Parathyroid adenoma (tissue), 2 donors: ENCODE measurements around the gene PGLYRP1.

Source experiments
- H2AFZ ChIP-seq: fragments of 300-600 bp; sonication (generic); one replicate; pipeline ENCODE4 v1.7.0; 2017; ENCODE audit warnings: antibody characterized with exemption, mild to moderate bottlenecking
- H3K27ac ChIP-seq: fragments of 300-600 bp; sonication (generic); one replicate; pipeline ENCODE4 v1.7.0; 2017
- H3K27me3 ChIP-seq: fragments of 300-600 bp; sonication (generic); one replicate; pipeline ENCODE4 v1.7.0; 2017; ENCODE audit warnings: low read length; ENCODE audit not compliant: control insufficient read depth, insufficient read depth
- H3K36me3 ChIP-seq: fragments of 300-600 bp; sonication (generic); one replicate; pipeline ENCODE4 v1.7.0; 2017; ENCODE audit warnings: low read length; ENCODE audit not compliant: control insufficient read depth, insufficient read depth
- H3K4me1 ChIP-seq: fragments of 300-600 bp; sonication (generic); one replicate; pipeline ENCODE4 v1.7.0; 2017; ENCODE audit warnings: control low read depth
- H3K4me2 ChIP-seq: fragments of 300-600 bp; sonication (generic); one replicate; pipeline ENCODE4 v1.7.0; 2017; ENCODE audit warnings: low read length
- H3K4me3 ChIP-seq: fragments of 300-600 bp; sonication (generic); one replicate; pipeline ENCODE4 v1.7.0; 2017; ENCODE audit warnings: low read depth, low read length
- H3K79me2 ChIP-seq: fragments of 300-600 bp; sonication (generic); one replicate; pipeline ENCODE4 v1.7.0; 2017; ENCODE audit warnings: control low read depth
- H3K9ac ChIP-seq: fragments of 300-600 bp; sonication (generic); one replicate; pipeline ENCODE4 v1.7.0; 2017; ENCODE audit warnings: mild to moderate bottlenecking
- H3K9me3 ChIP-seq: fragments of 300-600 bp; sonication (generic); one replicate; pipeline ENCODE4 v1.7.0; 2017; ENCODE audit warnings: low read length; ENCODE audit not compliant: control insufficient read depth
- TF ChIP-seq, protein P1 (sequence below): fragments of 300-600 bp; sonication (generic); IDR thresholded peaks from one replicate; pipeline ENCODE4 v1.7.0; 2017; ENCODE audit warnings: antibody characterized with exemption, mild to moderate bottlenecking
- donor health status: primary hyperparathyroidism.

Gene PGLYRP1

DNA sequence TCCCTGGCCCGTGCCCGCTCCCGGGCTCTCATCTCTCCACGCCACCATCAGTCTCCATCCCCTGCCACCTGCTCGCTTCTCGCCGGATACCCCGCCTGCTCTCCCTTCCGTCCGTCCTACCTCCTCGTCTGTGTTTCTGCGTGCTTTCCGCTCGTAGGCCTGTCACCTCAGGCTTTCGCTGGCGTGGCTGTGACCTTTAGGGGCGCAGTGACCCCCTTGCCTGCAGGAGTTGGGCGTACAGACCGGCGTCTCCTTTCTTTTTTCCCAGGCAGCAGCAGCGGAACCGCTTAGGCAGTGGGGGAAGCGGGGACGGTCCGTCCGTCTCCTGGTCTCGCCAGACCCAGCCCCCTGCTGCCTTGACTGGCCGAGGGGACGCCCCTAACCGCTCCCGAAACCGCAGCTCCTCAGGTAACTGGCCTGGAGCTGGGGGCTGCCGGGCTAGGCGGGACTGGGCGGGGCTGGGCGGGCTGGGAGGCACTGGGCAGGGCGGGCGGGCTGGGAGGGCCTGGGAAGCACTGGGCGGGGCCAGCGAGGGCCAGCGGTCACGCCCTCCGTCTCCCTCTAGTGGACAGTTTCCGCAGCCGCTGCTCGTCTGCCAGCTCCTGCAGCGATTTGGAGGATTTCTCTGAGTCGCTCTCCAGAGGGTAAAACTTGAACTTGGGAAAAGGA is 6.3 kb downstream of the PGLYRP1 start:
- peak overlapping the region; percentile 88 for H3K4me2 ChIP-seq
- H3K27me3 ChIP-seq: no peaks in the 10 kb centered on the region
- peak overlapping the region; percentile 87 for H2AFZ ChIP-seq
- no peak overlapping the region for H3K9ac ChIP-seq
- TF ChIP-seq, protein P1, sequence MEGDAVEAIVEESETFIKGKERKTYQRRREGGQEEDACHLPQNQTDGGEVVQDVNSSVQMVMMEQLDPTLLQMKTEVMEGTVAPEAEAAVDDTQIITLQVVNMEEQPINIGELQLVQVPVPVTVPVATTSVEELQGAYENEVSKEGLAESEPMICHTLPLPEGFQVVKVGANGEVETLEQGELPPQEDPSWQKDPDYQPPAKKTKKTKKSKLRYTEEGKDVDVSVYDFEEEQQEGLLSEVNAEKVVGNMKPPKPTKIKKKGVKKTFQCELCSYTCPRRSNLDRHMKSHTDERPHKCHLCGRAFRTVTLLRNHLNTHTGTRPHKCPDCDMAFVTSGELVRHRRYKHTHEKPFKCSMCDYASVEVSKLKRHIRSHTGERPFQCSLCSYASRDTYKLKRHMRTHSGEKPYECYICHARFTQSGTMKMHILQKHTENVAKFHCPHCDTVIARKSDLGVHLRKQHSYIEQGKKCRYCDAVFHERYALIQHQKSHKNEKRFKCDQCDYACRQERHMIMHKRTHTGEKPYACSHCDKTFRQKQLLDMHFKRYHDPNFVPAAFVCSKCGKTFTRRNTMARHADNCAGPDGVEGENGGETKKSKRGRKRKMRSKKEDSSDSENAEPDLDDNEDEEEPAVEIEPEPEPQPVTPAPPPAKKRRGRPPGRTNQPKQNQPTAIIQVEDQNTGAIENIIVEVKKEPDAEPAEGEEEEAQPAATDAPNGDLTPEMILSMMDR: peak; percentile 55
- H3K9me3 ChIP-seq: no peaks in the 10 kb centered on the region
- no peak overlapping the region for H3K27ac ChIP-seq
- peak overlapping the region; percentile 64 for H3K4me3 ChIP-seq
- no peaks in the 10 kb centered on the region for H3K79me2 ChIP-seq
- no peaks in the 10 kb centered on the region for H3K36me3 ChIP-seq
- peaks cover 12% of the 10 kb centered on the region for H3K4me1 ChIP-seq

DNA sequence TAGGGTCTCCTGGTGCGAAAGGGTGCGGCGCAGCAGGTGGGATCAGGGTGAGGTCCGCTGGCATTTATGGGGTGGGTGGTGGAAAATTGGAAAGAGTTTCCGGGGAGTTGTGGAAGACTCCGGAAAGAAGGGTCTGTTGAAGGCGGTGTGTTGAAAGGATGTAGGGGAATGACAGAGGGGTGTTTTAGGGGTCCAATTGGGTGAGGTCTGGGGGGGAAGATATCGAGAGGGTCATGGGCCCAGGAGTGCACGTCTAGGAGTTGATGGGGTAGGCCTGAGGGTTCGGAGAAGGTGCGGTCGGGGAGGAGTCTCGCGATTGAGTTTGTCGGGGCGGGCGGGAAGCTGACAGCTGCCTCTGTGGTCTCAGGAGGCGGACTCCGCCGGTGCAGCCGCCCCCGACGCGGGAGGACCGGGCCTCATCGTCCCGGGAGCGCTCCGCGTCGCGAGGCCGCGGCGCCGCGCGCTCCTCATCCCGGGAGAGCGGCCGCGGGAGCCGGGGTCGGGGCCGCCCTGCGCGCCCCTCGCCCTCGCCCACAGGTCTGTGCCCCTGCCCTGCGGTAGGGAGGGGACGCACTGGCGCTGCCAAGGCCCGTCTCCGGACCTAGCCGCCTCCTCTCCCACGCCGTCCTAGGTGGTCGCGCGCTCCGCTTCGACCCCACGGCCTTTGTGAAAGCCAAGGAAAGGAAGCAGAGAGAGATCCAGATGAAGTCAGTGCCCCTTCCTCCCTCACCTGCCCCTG is 7.0 kb downstream of the PGLYRP1 start:
- no peaks in the 10 kb centered on the region for H3K27me3 ChIP-seq
- H3K4me1 ChIP-seq: peaks cover 12% of the 10 kb centered on the region
- peak overlapping the region; percentile 64 for H3K4me3 ChIP-seq
- no peak overlapping the region for H3K9ac ChIP-seq
- no peaks in the 10 kb centered on the region for H3K9me3 ChIP-seq
- no peak overlapping the region for H3K27ac ChIP-seq
- TF ChIP-seq, protein P1: no peak
- H3K36me3 ChIP-seq: no peaks in the 10 kb centered on the region
- peak overlapping the region; percentile 88 for H3K4me2 ChIP-seq
- H3K79me2 ChIP-seq: no peaks in the 10 kb centered on the region
- peak overlapping the region; percentile 87 for H2AFZ ChIP-seq

DNA sequence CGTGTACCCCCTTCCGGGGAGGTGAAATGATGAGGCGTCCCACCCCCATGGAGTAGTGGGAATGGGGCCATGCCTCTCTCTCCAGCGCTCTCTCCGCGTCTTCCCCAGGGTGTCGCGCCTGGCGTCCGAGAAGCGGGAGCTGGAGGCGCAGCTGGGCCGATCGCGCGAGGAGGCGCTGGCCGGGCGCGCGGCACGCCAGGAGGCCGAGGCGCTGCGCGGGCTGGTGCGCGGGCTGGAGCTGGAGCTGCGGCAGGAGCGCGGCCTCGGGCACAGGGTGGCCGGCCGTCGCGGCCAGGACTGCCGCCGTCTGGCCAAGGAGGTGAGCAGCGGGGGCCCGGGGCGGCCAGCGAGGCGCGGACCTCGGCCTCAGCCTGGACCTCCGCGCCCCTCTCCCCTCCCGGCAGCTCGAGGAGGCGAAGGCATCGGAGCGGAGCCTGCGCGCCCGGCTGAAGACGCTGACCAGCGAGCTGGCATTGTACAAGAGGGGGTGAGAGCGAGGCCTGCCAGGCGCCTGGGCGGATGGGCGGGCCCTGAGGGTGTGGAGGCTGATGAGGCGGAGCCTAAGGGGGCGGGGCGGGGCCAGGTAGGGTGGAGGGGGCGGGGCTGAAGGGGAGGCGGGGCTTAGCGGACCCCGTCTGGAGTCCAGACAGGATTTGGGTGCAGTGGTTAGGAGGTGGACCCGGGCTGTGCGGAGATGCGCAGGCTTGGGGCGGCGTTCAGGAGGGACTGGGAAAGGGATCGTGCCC is 7.7 kb downstream of the PGLYRP1 start:
- H3K27me3 ChIP-seq: no peaks in the 10 kb centered on the region
- H2AFZ ChIP-seq: peak overlapping the region; percentile 77
- no peak overlapping the region for H3K9ac ChIP-seq
- peaks cover 12% of the 10 kb centered on the region for H3K4me1 ChIP-seq
- H3K79me2 ChIP-seq: no peaks in the 10 kb centered on the region
- H3K9me3 ChIP-seq: no peaks in the 10 kb centered on the region
- H3K4me2 ChIP-seq: peak overlapping the region; percentile 88
- TF ChIP-seq, protein P1: no peak
- no peak overlapping the region for H3K27ac ChIP-seq
- H3K36me3 ChIP-seq: no peaks in the 10 kb centered on the region
- peak overlapping the region; percentile 64 for H3K4me3 ChIP-seq

DNA sequence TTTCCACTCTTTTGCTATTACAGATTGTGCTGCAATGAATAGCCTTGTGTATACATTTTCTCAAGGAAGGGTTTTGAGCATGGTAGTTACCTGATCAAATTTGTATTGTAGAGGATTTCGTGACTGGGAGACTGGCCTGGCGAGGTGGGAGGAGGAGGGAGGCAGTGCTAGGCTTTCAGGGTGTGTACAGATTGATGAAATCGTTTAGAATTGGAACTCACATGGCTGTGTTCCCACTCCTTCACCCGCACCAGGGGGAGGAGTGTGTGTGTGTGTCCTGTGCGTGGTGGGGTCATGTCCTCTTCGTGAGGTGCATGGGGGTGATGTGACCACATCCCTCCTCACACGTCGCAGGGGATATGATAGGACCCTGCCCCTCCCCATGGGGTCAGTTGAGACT is 8.3 kb downstream of the PGLYRP1 start:
- H2AFZ ChIP-seq: peak overlapping the region; percentile 57
- H3K4me3 ChIP-seq: peak overlapping the region; percentile 29
- H3K9ac ChIP-seq: no peak overlapping the region
- no peak overlapping the region for H3K27ac ChIP-seq
- TF ChIP-seq, protein P1: no peak
- H3K36me3 ChIP-seq: no peaks in the 10 kb centered on the region
- H3K9me3 ChIP-seq: no peaks in the 10 kb centered on the region
- peak overlapping the region; percentile 68 for H3K4me2 ChIP-seq
- peaks cover 12% of the 10 kb centered on the region for H3K4me1 ChIP-seq
- peaks cover 3% of the 10 kb centered on the region for H3K79me2 ChIP-seq
- no peaks in the 10 kb centered on the region for H3K27me3 ChIP-seq
